ENCODE data around the gene ATP1A4.

DNA sequence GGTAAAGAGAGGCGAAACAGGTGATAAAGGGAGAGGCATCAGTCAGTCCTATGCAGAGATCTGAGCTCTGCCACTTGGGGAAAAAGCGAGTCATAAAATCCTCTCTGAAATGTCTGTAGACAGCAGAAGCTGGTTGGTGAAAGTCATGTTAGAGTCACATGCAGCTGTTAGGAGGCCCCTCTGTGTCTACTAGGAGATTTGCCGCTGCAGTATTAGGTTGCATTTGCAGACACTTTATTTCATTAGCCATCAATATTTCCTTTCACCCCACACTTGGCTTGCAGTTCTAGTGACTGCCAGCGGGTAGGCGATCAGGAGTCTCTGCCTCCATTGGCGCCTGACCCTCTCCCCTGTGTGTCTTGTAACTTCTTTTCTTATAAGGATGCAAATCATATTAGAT, 16.2 kb downstream of the ATP1A4 start:
- TF ChIP-seq, protein P1, sequence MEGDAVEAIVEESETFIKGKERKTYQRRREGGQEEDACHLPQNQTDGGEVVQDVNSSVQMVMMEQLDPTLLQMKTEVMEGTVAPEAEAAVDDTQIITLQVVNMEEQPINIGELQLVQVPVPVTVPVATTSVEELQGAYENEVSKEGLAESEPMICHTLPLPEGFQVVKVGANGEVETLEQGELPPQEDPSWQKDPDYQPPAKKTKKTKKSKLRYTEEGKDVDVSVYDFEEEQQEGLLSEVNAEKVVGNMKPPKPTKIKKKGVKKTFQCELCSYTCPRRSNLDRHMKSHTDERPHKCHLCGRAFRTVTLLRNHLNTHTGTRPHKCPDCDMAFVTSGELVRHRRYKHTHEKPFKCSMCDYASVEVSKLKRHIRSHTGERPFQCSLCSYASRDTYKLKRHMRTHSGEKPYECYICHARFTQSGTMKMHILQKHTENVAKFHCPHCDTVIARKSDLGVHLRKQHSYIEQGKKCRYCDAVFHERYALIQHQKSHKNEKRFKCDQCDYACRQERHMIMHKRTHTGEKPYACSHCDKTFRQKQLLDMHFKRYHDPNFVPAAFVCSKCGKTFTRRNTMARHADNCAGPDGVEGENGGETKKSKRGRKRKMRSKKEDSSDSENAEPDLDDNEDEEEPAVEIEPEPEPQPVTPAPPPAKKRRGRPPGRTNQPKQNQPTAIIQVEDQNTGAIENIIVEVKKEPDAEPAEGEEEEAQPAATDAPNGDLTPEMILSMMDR (IDR thresholded peaks at IDR 0.05): no peak
- no peak for TF ChIP-seq POLR2AphosphoS5 (IDR thresholded peaks at IDR 0.05)
- TF ChIP-seq POLR2A (IDR thresholded peaks at IDR 0.05): no peak
- no peak for TF ChIP-seq EP300 (IDR thresholded peaks at IDR 0.05)

All from gastroesophageal sphincter (tissue), 3 donors.